IMR-90 (cell line): ENCODE data around the gene PLCH2.
"Not testable (repeated sequence)": the region's sequence is repeated elsewhere in the genome, so short reads cannot be mapped to it uniquely, and the experiment has no call there.

ENCODE experiments used
- MAFK ChIP-seq: IDR thresholded peaks from 2 replicates; pipeline ENCODE4 v1.6.1; 2012; ENCODE audit warnings: low read depth, low read length, improper control_type of control experiment
- POLR2A ChIP-seq: IDR thresholded peaks from 2 replicates; pipeline ENCODE4 v1.6.1; 2012; ENCODE audit warnings: mild to moderate bottlenecking, low read depth, low read length
- RAD21 ChIP-seq: IDR thresholded peaks from 2 replicates; pipeline ENCODE4 v1.6.1; 2012; ENCODE audit warnings: low read length, improper control_type of control experiment
- RFX5 ChIP-seq: IDR thresholded peaks from 2 replicates; pipeline ENCODE4 v1.8.0; 2012; ENCODE audit warnings: low read depth, mild to moderate bottlenecking, low read length, moderate library complexity
- SMC3 ChIP-seq: fragments of 150-350 bp; IDR thresholded peaks from 2 replicates; pipeline ENCODE4 v1.6.1; 2016; ENCODE audit warnings: low read depth, mild to moderate bottlenecking, antibody characterized with exemption, low read length, moderate library complexity
- TF ChIP-seq, protein P1 (sequence below): conservative IDR thresholded peaks from 2 replicates; pipeline ENCODE4 v1.5.1; 2012; ENCODE audit warnings: mild to moderate bottlenecking, low read depth, low read length, improper control_type of control experiment
- TF ChIP-seq, protein P2 (sequence below): fragments of 150-350 bp; IDR thresholded peaks from 2 replicates; pipeline ENCODE4 v1.6.1; 2016; ENCODE audit warnings: low read depth, mild to moderate bottlenecking, low read length, moderate library complexity, borderline replicate concordance

DNA sequence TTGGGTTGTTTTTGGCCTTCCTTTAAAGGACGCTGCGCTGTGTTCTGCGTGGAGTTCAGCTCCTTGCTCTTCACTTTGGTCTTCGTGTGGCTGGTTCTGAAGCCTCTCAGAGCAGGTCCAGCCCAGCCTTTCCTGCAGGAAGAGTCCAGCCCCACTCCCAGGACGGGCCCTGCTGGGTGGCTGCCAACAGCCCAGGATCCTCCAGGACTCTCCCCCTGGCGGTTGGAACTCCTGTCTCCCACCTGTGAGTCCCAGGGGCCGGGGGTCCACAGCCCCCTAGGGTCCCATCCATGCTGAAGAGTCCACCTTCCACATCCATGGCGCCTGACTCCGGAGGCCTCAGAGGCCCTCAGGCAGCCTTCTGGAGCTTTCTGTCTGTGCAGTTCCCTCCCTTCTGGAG lies 75.5 kb downstream of the PLCH2 start:
- TF ChIP-seq, protein P1, sequence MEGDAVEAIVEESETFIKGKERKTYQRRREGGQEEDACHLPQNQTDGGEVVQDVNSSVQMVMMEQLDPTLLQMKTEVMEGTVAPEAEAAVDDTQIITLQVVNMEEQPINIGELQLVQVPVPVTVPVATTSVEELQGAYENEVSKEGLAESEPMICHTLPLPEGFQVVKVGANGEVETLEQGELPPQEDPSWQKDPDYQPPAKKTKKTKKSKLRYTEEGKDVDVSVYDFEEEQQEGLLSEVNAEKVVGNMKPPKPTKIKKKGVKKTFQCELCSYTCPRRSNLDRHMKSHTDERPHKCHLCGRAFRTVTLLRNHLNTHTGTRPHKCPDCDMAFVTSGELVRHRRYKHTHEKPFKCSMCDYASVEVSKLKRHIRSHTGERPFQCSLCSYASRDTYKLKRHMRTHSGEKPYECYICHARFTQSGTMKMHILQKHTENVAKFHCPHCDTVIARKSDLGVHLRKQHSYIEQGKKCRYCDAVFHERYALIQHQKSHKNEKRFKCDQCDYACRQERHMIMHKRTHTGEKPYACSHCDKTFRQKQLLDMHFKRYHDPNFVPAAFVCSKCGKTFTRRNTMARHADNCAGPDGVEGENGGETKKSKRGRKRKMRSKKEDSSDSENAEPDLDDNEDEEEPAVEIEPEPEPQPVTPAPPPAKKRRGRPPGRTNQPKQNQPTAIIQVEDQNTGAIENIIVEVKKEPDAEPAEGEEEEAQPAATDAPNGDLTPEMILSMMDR = not testable (repeated sequence)
- TF ChIP-seq MAFK, RFX5, POLR2A, RAD21, SMC3: not testable (repeated sequence)
- TF ChIP-seq, protein P2, sequence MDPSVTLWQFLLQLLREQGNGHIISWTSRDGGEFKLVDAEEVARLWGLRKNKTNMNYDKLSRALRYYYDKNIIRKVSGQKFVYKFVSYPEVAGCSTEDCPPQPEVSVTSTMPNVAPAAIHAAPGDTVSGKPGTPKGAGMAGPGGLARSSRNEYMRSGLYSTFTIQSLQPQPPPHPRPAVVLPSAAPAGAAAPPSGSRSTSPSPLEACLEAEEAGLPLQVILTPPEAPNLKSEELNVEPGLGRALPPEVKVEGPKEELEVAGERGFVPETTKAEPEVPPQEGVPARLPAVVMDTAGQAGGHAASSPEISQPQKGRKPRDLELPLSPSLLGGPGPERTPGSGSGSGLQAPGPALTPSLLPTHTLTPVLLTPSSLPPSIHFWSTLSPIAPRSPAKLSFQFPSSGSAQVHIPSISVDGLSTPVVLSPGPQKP = not testable (repeated sequence)
